ENCODE measurements around the gene HSBP1L1. TPM values are rescaled to one million over a fixed set of nuclear protein-coding genes. Genes with fewer than 3 reads are reported as not detected.

The HSBP1L1 gene
- total RNA-seq, 2 experiments from 2014 or later, result 42.6 to 42.7 TPM

- CTCF ChIA-PET, result no interaction called here
- Mint-ChIP-seq H3K27ac (no peak overlapping the region), H3K9me3 (no peaks in the 10 kb centered on the region), H3K27me3 (no peaks in the 10 kb centered on the region), H3K4me1 (ENCODE audit: low read depth) (no peaks in the 10 kb centered on the region), H3K36me3 (ENCODE audit: low read depth) (peaks cover 53% of the 10 kb centered on the region), H3K4me3 (no peak overlapping the region)
- H3K27me3 ChIP-seq (ENCODE audit: control insufficient read depth in 1 of 2, insufficient read depth in 2 of 2, low read length in 2 of 2), result no peaks in the 10 kb centered on the region
- POLR2A ChIA-PET, result no interaction called here
- H3K4me3 ChIP-seq (ENCODE audit: low read length), result no peak overlapping the region
- intact Hi-C loops (cut with DNase I, micrococcal nuclease), result no loop called here
- ATAC-seq (ENCODE audit: poor library complexity) (no peak), DNase-seq (peak in 1 of 14 experiments; percentile 29)
- peaks cover 0 to 19% of the 10 kb centered on the region in 2 experiments for H3K9me3 ChIP-seq (ENCODE audit: control insufficient read depth in 1 of 2, insufficient read depth in 1 of 2, low read length in 2 of 2)
- H3K36me3 ChIP-seq (ENCODE audit: insufficient read depth, low read length), result peaks cover 20% of the 10 kb centered on the region
- no peak overlapping the region for H3K27ac ChIP-seq (ENCODE audit: low read depth in 1 of 2, low read length in 2 of 2)
- TF ChIP-seq CTCF (IDR thresholded peaks at IDR 0.05), result no peak
- peaks cover 3% of the 10 kb centered on the region for H3K4me1 ChIP-seq (ENCODE audit: insufficient read depth, low read length)
These were observed 41.5 kb upstream of the HSBP1L1 start for GRCh38 chr18:79922971-79923411.

GRCh38 chr18:79923896-79924585, 40.4 kb upstream of the HSBP1L1 start:
- H3K27me3 Mint-ChIP-seq, result no peaks in the 10 kb centered on the region
- no peak overlapping the region for H3K4me3 ChIP-seq (ENCODE audit: low read length)
- H3K36me3 ChIP-seq (ENCODE audit: insufficient read depth, low read length), result peaks cover 24% of the 10 kb centered on the region
- H3K4me1 ChIP-seq (ENCODE audit: insufficient read depth, low read length), result peaks cover 3% of the 10 kb centered on the region
- intact Hi-C loops (cut with DNase I, micrococcal nuclease), result no loop called here
- no peaks in the 10 kb centered on the region for H3K27me3 ChIP-seq (ENCODE audit: control insufficient read depth in 1 of 2, insufficient read depth in 2 of 2, low read length in 2 of 2)
- peaks cover 2 to 18% of the 10 kb centered on the region in 2 experiments for H3K9me3 ChIP-seq (ENCODE audit: control insufficient read depth in 1 of 2, insufficient read depth in 1 of 2, low read length in 2 of 2)
- POLR2A ChIA-PET, result no interaction called here
- H3K27ac Mint-ChIP-seq, result no peak overlapping the region
- ATAC-seq (ENCODE audit: poor library complexity) (no peak), DNase-seq (peak in 1 of 14 experiments; percentile 2)
- no peak for TF ChIP-seq CTCF (IDR thresholded peaks at IDR 0.05)
- H3K27ac ChIP-seq (ENCODE audit: low read depth in 1 of 2, low read length in 2 of 2), result no peak overlapping the region
- H3K4me3 Mint-ChIP-seq, result no peak overlapping the region
- H3K36me3 Mint-ChIP-seq (ENCODE audit: low read depth), result peaks cover 62% of the 10 kb centered on the region
- CTCF ChIA-PET, result no interaction called here
- peaks cover 2% of the 10 kb centered on the region for H3K9me3 Mint-ChIP-seq
- H3K4me1 Mint-ChIP-seq (ENCODE audit: low read depth), result no peaks in the 10 kb centered on the region

GRCh38 chr18:79924814-79925731, 39.4 kb upstream of the HSBP1L1 start:
- peaks cover 13 to 21% of the 10 kb centered on the region in 2 experiments for H3K9me3 ChIP-seq (ENCODE audit: control insufficient read depth in 1 of 2, insufficient read depth in 1 of 2, low read length in 2 of 2)
- Mint-ChIP-seq H3K4me3 (no peak overlapping the region), H3K4me1 (ENCODE audit: low read depth) (peaks cover 3% of the 10 kb centered on the region), H3K27ac (no peak overlapping the region), H3K27me3 (no peaks in the 10 kb centered on the region), H3K36me3 (ENCODE audit: low read depth) (peaks cover 72% of the 10 kb centered on the region), H3K9me3 (peaks cover 8% of the 10 kb centered on the region)
- peaks cover 33% of the 10 kb centered on the region for H3K36me3 ChIP-seq (ENCODE audit: insufficient read depth, low read length)
- H3K27ac ChIP-seq (ENCODE audit: low read depth in 1 of 2, low read length in 2 of 2), result no peak overlapping the region
- ATAC-seq (ENCODE audit: poor library complexity), result no peak
- peak in 2 of 14 experiments; percentile 6 to 23 for DNase-seq
- CTCF ChIA-PET, result no interaction called here
- no peak for TF ChIP-seq CTCF (IDR thresholded peaks at IDR 0.05)
- no peak overlapping the region for H3K4me3 ChIP-seq (ENCODE audit: low read length)
- H3K27me3 ChIP-seq (ENCODE audit: control insufficient read depth in 1 of 2, insufficient read depth in 2 of 2, low read length in 2 of 2), result no peaks in the 10 kb centered on the region
- peaks cover 3% of the 10 kb centered on the region for H3K4me1 ChIP-seq (ENCODE audit: insufficient read depth, low read length)
- intact Hi-C loops (cut with DNase I, micrococcal nuclease), result no loop called here
- POLR2A ChIA-PET, result no interaction called here
